Vagina (tissue), 2 donors: ENCODE results near the gene OR4K1. TPM values are rescaled to one million over a fixed set of nuclear protein-coding genes. Genes with fewer than 3 reads are reported as not detected.

Source experiments
- DNase-seq, 2 donors: peaks; one replicate each; pipeline ENCODE4 v3.0.0-alpha.2; 2017; ENCODE audit errors: extremely low spot score in 2 of 2
- H3K27ac ChIP-seq: fragments of 200-600 bp; sonication (generic); one replicate; pipeline ENCODE4 v1.5.1; 2019
- H3K27me3 ChIP-seq: fragments of 200-600 bp; sonication (generic); one replicate; pipeline ENCODE4 v1.5.1; 2019
- H3K36me3 ChIP-seq, 2 donors: fragments of 200-600 bp; sonication (generic); one replicate each; pipeline ENCODE4 v1.5.1; 2017 to 2019
- H3K4me1 ChIP-seq: fragments of 200-600 bp; sonication (generic); one replicate; pipeline ENCODE4 v1.5.1; 2019
- H3K4me3 ChIP-seq, 2 donors: fragments of 200-600 bp; sonication (generic); 1 replicate in 1 of 2; 2 replicates in 1 of 2; pipeline ENCODE4 v1.5.1; 2016 to 2019
- H3K9me3 ChIP-seq: fragments of 200-600 bp; sonication (generic); one replicate; pipeline ENCODE4 v1.5.1; 2019
- POLR2A ChIP-seq, 2 donors: fragments of 450-650 bp; IDR thresholded peaks; one replicate each; pipeline ENCODE4 v1.6.1; 2017; ENCODE audit warnings: antibody characterized with exemption in 2 of 2, mild to moderate bottlenecking in 2 of 2, moderate library complexity in 2 of 2
- POLR2AphosphoS5 ChIP-seq, 2 donors: sonication (generic); formaldehyde crosslinking; IDR thresholded peaks; one replicate each; pipeline ENCODE4 v1.9.0; 2017; ENCODE audit warnings: antibody characterized with exemption in 2 of 2, mild to moderate bottlenecking in 2 of 2, low read depth in 1 of 2; ENCODE audit not compliant: insufficient read depth in 1 of 2
- intact Hi-C: fragments of 100-400 bp; cut with DNase I; formaldehyde crosslinking; loops from one replicate; pipeline ENCODE4 v1.15.1; 2023
- total RNA-seq: library from RNA; depleted of rRNA; stranded (reverse); fragments of >200 nt; gene quantifications from one replicate; pipeline ENCODE4 v1.2.3, GENCODE V29; 2016
- TF ChIP-seq, protein P1 (sequence below), 3 experiments: fragments of 450-650 bp in 2 of 3; fragments of 200-600 bp in 1 of 3; sonication (generic) in 1 of 3; IDR thresholded peaks; one replicate each; pipeline ENCODE4 v1.5.1; 2017 to 2019; ENCODE audit warnings: antibody characterized with exemption in 3 of 3, mild to moderate bottlenecking in 2 of 3, moderate library complexity in 2 of 3

The OR4K1 gene
- total RNA-seq, 1 donor from 2014 or later = not detected

DNA sequence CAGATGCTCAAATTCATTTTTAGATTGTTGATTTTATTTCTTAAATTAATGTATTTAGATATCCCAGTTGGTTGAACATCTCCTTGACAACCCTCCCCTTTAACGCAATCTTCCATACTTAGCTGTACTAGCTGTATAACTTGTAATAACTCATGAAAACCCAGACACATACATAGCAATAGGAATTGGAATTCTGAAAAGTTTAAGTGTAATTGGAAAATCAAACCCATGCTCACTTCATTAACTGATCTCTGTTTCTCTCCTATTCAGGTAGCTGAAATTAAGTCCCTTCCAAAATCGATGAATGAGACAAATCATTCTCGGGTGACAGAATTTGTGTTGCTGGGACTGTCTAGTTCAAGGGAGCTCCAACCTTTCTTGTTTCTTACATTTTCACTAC, 44.6 kb downstream of the OR4K1 start, which contains the start of gene OR4K15:
Gene OR4K15, plus strand, starts transcription at position 301 of the 400 bp plus-strand sequence. Its CDS starts 0 bp downstream, at position 301.
- Histone ChIP-seq H3K36me3 (no peaks in the 10 kb centered on the region), H3K4me3 (no peak within 1 kb of the TSS), H3K27me3 (no peaks in the 10 kb centered on the region), H3K9me3 (no peaks in the 10 kb centered on the region), H3K27ac (no peak within 1 kb of the TSS), H3K4me1 (no peaks in the 10 kb centered on the region)
- intact Hi-C loops = no loop called here
- no peak for DNase-seq
- TF ChIP-seq POLR2A (IDR thresholded peaks at IDR 0.05) (no peak), POLR2AphosphoS5 (IDR thresholded peaks at IDR 0.05; ENCODE audit: insufficient read depth in 1 of 2, low read depth in 1 of 2) (no peak)
- TF ChIP-seq, protein P1, sequence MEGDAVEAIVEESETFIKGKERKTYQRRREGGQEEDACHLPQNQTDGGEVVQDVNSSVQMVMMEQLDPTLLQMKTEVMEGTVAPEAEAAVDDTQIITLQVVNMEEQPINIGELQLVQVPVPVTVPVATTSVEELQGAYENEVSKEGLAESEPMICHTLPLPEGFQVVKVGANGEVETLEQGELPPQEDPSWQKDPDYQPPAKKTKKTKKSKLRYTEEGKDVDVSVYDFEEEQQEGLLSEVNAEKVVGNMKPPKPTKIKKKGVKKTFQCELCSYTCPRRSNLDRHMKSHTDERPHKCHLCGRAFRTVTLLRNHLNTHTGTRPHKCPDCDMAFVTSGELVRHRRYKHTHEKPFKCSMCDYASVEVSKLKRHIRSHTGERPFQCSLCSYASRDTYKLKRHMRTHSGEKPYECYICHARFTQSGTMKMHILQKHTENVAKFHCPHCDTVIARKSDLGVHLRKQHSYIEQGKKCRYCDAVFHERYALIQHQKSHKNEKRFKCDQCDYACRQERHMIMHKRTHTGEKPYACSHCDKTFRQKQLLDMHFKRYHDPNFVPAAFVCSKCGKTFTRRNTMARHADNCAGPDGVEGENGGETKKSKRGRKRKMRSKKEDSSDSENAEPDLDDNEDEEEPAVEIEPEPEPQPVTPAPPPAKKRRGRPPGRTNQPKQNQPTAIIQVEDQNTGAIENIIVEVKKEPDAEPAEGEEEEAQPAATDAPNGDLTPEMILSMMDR (IDR thresholded peaks at IDR 0.05) = no peak

Other genes with a start within 250 kb of the OR4K1 start
- not detected for gene OR11H2, start 217.0 kb upstream of the OR4K1 start, total RNA-seq
- not detected for gene OR4Q3, start 187.3 kb upstream of the OR4K1 start, total RNA-seq
- not detected for gene OR4M1, start 157.4 kb upstream of the OR4K1 start, total RNA-seq
- not detected for gene OR4N2, start 127.1 kb upstream of the OR4K1 start, total RNA-seq
- not detected for gene OR4K2, start 55.8 kb upstream of the OR4K1 start, total RNA-seq
- not detected for gene OR4K5, start 10.3 kb upstream of the OR4K1 start, total RNA-seq
- not detected for gene OR4K15, start 44.7 kb downstream of the OR4K1 start, total RNA-seq
- gene OR4Q2, start 71.2 kb downstream of the OR4K1 start, total RNA-seq = not detected
- not detected for gene OR4K14, start 88.4 kb downstream of the OR4K1 start, total RNA-seq
- not detected for gene OR4K13, start 105.1 kb downstream of the OR4K1 start, total RNA-seq
- gene OR4L1, start 129.1 kb downstream of the OR4K1 start, total RNA-seq = not detected
- not detected for gene OR4K17, start 179.8 kb downstream of the OR4K1 start, total RNA-seq
- not detected for gene OR4N5, start 207.9 kb downstream of the OR4K1 start, total RNA-seq